GM12873 (cell line): ENCODE measurements around the gene ACADVL.

Experiments
- CTCF ChIP-seq: IDR thresholded peaks from 2 replicates; pipeline ENCODE4 v1.5.1; 2012; ENCODE audit warnings: low read depth, mild to moderate bottlenecking, moderate library complexity, low read length, control low read depth; ENCODE audit not compliant: insufficient read depth; ENCODE audit errors: missing control alignments

Gene ACADVL

DNA sequence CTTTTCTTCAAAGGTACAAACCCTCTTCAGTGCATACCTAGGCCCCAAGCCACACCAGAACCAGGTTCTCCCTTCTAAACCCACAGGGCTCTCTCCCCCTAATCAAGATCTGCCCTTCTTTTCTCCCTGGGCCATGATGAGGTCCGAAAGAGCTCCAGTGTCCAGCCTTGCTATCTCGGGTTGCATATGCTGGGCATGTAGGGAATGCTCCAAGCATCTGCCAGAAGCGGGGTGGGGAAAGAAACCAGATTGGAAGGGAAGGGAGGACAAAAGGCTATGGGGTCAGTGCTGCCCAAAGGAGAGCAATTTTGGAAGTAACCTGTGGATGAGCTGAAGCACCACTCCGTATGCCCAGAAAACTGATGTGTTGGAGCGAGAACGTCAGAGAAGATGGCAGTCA, 29.5 kb downstream of the ACADVL start:
- TF ChIP-seq CTCF, result no peak

- no peak for TF ChIP-seq CTCF
These were observed 30.1 kb downstream of the ACADVL start for GRCh38 chr17:7249830-7250229.

DNA sequence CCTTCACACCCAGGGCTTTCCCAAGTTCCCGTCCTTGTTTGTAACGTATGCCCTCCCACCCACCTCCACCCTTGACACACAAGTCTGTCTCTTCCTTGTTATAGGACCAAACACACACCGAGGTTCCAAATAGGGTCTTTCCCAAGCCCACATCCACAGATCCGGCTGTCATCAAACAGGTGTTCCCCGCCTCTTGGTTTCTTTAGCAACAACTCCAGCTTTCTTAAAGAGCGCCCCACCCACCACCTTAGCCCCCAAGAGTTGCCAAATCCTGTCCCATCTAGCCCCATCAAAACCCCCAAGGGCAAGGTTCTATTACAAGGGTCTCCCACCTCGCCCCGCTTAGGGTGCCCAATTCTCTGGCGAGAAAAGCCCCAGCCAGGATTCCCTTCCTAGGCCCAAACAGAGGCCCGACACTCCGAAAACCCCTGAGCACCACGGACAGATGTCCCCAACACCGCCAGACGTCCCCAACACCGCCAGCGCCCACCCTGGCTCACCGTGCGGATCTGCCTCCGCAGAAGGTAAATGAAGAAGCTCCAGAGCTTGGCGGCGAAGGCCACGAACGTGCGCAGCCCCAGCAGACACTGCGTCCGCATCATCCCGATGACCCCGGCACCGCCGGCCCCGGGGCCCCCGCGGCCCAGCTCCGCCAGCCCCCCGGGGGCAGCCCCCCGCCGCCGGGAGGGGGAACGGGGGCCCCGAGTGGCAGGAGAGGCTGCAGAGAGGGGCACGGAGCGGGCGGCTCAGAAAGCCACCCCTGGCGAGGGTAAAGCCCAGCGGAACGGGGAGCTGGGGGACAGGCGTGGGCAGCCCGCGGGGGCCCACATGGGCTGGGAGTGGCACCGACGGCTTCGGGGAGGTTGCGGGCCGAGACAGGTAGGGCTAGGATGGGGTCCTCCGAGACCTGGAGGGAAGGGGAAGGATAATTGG, 31.2 kb downstream of the ACADVL start:
- TF ChIP-seq CTCF, result no peak

- no peak for TF ChIP-seq CTCF
These were observed 32.0 kb downstream of the ACADVL start, which contains the start of gene CTDNEP1 for GRCh38 chr17:7251661-7252175. CTDNEP1 (minus strand) TSS chr17:7251734; CDS start chr17:7251296, 438 bp downstream.

GRCh38 chr17:7252176-7253043, 32.7 kb downstream of the ACADVL start, which contains the start of gene ELP5:
ELP5 (plus strand) TSS chr17:7252215; CDS start chr17:7252551, 336 bp downstream.
- peak; percentile 35 for TF ChIP-seq CTCF

DNA sequence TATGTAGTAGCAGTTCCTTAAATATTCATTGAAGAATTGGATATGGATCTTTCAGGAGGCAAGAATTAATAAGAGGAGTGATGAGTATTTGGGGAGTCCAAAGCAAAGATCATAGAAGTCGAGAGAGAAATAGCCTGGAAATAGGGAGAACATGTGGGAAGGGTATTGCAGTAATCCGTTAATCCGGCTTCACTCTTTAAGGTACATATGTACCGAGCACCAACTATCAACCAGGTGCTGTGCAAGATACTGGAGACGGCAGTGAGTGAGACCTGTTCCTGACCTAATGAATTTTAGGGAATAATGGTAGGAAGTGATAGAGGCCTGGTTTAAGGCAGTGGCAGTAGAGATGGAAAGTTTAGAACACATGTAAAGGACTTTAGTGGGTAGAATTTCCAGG, 33.3 kb downstream of the ACADVL start:
- no peak for TF ChIP-seq CTCF
